H1 (cell line): ENCODE measurements around the gene PAK5. TPM values are rescaled to one million over a fixed set of nuclear protein-coding genes. Genes with fewer than 3 reads are reported as not detected.

Source experiments
- BRCA1 ChIP-seq: IDR thresholded peaks from 2 replicates; pipeline ENCODE4 v1.6.1; 2012; ENCODE audit warnings: low read depth, low read length, improper control_type of control experiment
- CBX8 ChIP-seq: fragments of 300-800, 300-1000 bp; sonication (generic); IDR thresholded peaks from 2 replicates; pipeline ENCODE4 v1.7.1; 2016; ENCODE audit warnings: low read depth, low read length, borderline replicate concordance
- CREB1 ChIP-seq: IDR thresholded peaks from 2 replicates; pipeline ENCODE4 v1.6.1; 2012; ENCODE audit warnings: inconsistent platforms
- NRF1 ChIP-seq: IDR thresholded peaks from 2 replicates; pipeline ENCODE4 v1.6.1; 2011; ENCODE audit warnings: mild to moderate bottlenecking, low read depth, low read length, improper control_type of control experiment
- SAP30 ChIP-seq: fragments of 300-600 bp; sonication (generic); IDR thresholded peaks from 2 replicates; pipeline ENCODE4 v1.7.1; 2012; ENCODE audit warnings: low read length, moderate library complexity, mild to moderate bottlenecking, inconsistent platforms; ENCODE audit not compliant: insufficient read depth, insufficient replicate concordance
- SIRT6 ChIP-seq: IDR thresholded peaks from one replicate; pipeline ENCODE4 v1.7.1; 2012; ENCODE audit warnings: low read length, inconsistent platforms
- TEAD4 ChIP-seq: IDR thresholded peaks from 2 replicates; pipeline ENCODE4 v1.6.1; 2012; ENCODE audit warnings: low read depth, low read length, inconsistent platforms, mixed read lengths
- polyA plus RNA-seq, 7 experiments: library from polyadenylated mRNA; depleted of rRNA in 3 of 7; stranded (reverse) in 5 of 7; unstranded in 2 of 7; fragments of >200 nt in 5 of 7; fragments of 200-250 nt in 2 of 7; gene quantifications; 1 replicate in 5 of 7; 2 replicates in 1 of 7; 4 replicates in 1 of 7; pipeline versions ENCODE4 v1.2.1 to v1.2.3, GENCODE V29; 2011 to 2013; ENCODE audit warnings: missing spikeins in 2 of 7, mixed read lengths in 2 of 7
- total RNA-seq: library from RNA; stranded (reverse); fragmentation: NEBNext Ultra II Directional; extraction: Animal tissue kit (Norgen Biotek cat#: 25700); gene quantifications from 2 replicates; pipeline ENCODE4 v1.2.1, GENCODE V29; 2021

Gene PAK5
- total and polyA plus RNA-seq, 2 of the 8 experiments (the other 6 are each of a cell fraction or from before 2014, with no cell fraction given) = 0.54 to 0.80 TPM

DNA sequence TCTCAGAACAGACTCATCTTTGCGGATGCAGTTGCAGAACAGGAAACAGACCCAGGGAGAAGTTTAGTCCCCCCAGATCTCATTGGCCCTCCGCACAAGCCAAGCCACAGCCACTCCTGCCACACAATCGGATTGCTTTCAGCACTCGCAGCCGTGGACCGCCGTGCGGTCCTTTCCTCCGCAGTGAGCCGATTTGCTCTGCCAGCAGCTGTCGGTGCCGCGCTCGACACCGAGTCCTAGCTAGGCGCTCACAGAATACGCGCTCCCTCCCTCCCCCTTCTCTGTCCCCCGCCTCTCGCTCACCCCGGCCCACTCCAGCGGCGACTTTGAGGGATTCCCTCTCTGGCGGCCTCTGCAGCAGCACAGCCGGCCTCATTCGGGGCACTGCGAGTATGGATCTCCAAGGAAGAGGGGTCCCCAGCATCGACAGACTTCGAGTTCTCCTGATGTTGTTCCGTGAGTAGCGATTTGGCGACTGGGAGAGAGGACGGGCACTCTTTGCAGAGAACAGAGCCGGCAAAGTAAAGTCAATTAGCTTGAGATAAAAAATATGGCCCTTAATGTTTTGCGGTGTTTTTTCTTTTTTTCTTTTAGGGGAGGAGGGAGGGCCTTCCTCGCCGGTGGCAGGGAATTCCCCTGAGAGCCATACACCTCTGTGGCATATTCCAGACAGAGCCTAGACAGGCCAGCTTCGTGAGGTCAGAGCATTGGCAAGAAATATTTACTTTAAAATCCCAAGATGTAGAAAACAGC is 324.2 kb downstream of the PAK5 start, which contains the start of gene LAMP5 (continued):
- TF ChIP-seq SAP30 (no peak), NRF1 (no peak), CREB1 (no peak; the same call in 1 of the 2 replicates), TEAD4 (no peak), BRCA1 (no peak), CBX8 (no peak), SIRT6 (no peak)
